Measurements from ENCODE around the gene TP53I11. TPM values are rescaled to one million over a fixed set of nuclear protein-coding genes. Genes with fewer than 3 reads are reported as not detected.

TP53I11 gene
- total RNA-seq, 2 donors from 2014 or later: 3.2 to 12.2 TPM

Other genes starting within 250 kb of the TP53I11 start
- gene TSPAN18, start 223.9 kb downstream of the TP53I11 start, total RNA-seq: under 1 TPM; 0.26 to 0.64 TPM
- 1 to 10 TPM; 3.5 to 6.6 TPM for gene PRDM11, start 195.8 kb upstream of the TP53I11 start, total RNA-seq